ENCODE results near the gene HHIPL2.

HHIPL2 gene

GRCh38 chr1:222557574-222557973 is 9.7 kb upstream of the HHIPL2 start:
- Histone ChIP-seq H3K9me2 (ENCODE audit: low read depth, low read length) (no peaks in the 10 kb centered on the region), H4K20me1 (ENCODE audit: insufficient read depth, low read length) (no peaks in the 10 kb centered on the region), H3K4me2 (ENCODE audit: low read length) (no peak overlapping the region), H3F3A (ENCODE audit: insufficient read depth, low read length) (no peaks in the 10 kb centered on the region), H3K36me3 (ENCODE audit: insufficient read depth, low read length) (peaks cover 60% of the 10 kb centered on the region), H3K9ac (ENCODE audit: low read length) (no peak overlapping the region), H3K9me3 (ENCODE audit: low read length) (no peaks in the 10 kb centered on the region), H3K27me3 (ENCODE audit: insufficient read depth, low read length) (no peaks in the 10 kb centered on the region), H3K4me3 (ENCODE audit: low read depth, low read length, poor library complexity, severe bottlenecking) (no peak overlapping the region), H3K27ac (ENCODE audit: low read depth, low read length, poor library complexity, severe bottlenecking) (no peak overlapping the region), H3K4me1 (ENCODE audit: insufficient read depth, low read length, severe bottlenecking) (no peaks in the 10 kb centered on the region), H3K79me2 (ENCODE audit: insufficient read depth, low read length) (no peaks in the 10 kb centered on the region), H2AFZ (ENCODE audit: low read length) (no peak overlapping the region)
- no peak for TF ChIP-seq EZH2 (IDR thresholded peaks at IDR 0.05; ENCODE audit: borderline replicate concordance, low read length)
- no peak for TF ChIP-seq CTCF (IDR thresholded peaks at IDR 0.05; ENCODE audit: low read length)

- Histone ChIP-seq H4K20me1 (ENCODE audit: insufficient read depth, low read length) (no peaks in the 10 kb centered on the region), H3K9me3 (ENCODE audit: low read length) (no peaks in the 10 kb centered on the region), H3K4me2 (ENCODE audit: low read length) (no peak overlapping the region), H3K9ac (ENCODE audit: low read length) (no peak overlapping the region), H3K4me1 (ENCODE audit: insufficient read depth, low read length, severe bottlenecking) (no peaks in the 10 kb centered on the region), H3F3A (ENCODE audit: insufficient read depth, low read length) (no peaks in the 10 kb centered on the region), H3K9me2 (ENCODE audit: low read depth, low read length) (no peaks in the 10 kb centered on the region), H3K79me2 (ENCODE audit: insufficient read depth, low read length) (no peaks in the 10 kb centered on the region), H2AFZ (ENCODE audit: low read length) (no peak overlapping the region), H3K4me3 (ENCODE audit: low read depth, low read length, poor library complexity, severe bottlenecking) (no peak overlapping the region), H3K36me3 (ENCODE audit: insufficient read depth, low read length) (peaks cover 56% of the 10 kb centered on the region), H3K27me3 (ENCODE audit: insufficient read depth, low read length) (no peaks in the 10 kb centered on the region), H3K27ac (ENCODE audit: low read depth, low read length, poor library complexity, severe bottlenecking) (no peak overlapping the region)
- TF ChIP-seq CTCF (IDR thresholded peaks at IDR 0.05; ENCODE audit: low read length) (no peak), EZH2 (IDR thresholded peaks at IDR 0.05; ENCODE audit: borderline replicate concordance, low read length) (no peak)
Observed at GRCh38 chr1:222557148-222557547, 9.2 kb upstream of the HHIPL2 start.

- H4K20me1 ChIP-seq (ENCODE audit: insufficient read depth, low read length): no peaks in the 10 kb centered on the region
- H3K9ac ChIP-seq (ENCODE audit: low read length): no peak overlapping the region
- H3K27me3 ChIP-seq (ENCODE audit: insufficient read depth, low read length): no peaks in the 10 kb centered on the region
- H3K4me2 ChIP-seq (ENCODE audit: low read length): no peak overlapping the region
- no peaks in the 10 kb centered on the region for H3F3A ChIP-seq (ENCODE audit: insufficient read depth, low read length)
- H3K4me1 ChIP-seq (ENCODE audit: insufficient read depth, low read length, severe bottlenecking): no peaks in the 10 kb centered on the region
- H3K79me2 ChIP-seq (ENCODE audit: insufficient read depth, low read length): no peaks in the 10 kb centered on the region
- no peak overlapping the region for H3K27ac ChIP-seq (ENCODE audit: low read depth, low read length, poor library complexity, severe bottlenecking)
- H2AFZ ChIP-seq (ENCODE audit: low read length): no peak overlapping the region
- H3K4me3 ChIP-seq (ENCODE audit: low read depth, low read length, poor library complexity, severe bottlenecking): no peak overlapping the region
- H3K9me2 ChIP-seq (ENCODE audit: low read depth, low read length): no peaks in the 10 kb centered on the region
- no peak for TF ChIP-seq CTCF (IDR thresholded peaks at IDR 0.05; ENCODE audit: low read length)
- H3K36me3 ChIP-seq (ENCODE audit: insufficient read depth, low read length): peaks cover 49% of the 10 kb centered on the region
- H3K9me3 ChIP-seq (ENCODE audit: low read length): no peaks in the 10 kb centered on the region
Observed at GRCh38 chr1:222555992-222556615, 8.2 kb upstream of the HHIPL2 start.

All from OCI-LY1 (cell line).